Right lobe of liver (tissue), 6 donors: ENCODE results near the gene PLXNA4. TPM values are rescaled to one million over a fixed set of nuclear protein-coding genes. Genes with fewer than 3 reads are reported as not detected.

Source experiments
- ATAC-seq, 4 donors: fragments of 200-7000 bp; cut with Tn5 transposase; one replicate each; pipeline ENCODE4 v1.9.1; 2020; ENCODE audit warnings: mild to moderate bottlenecking in 4 of 4, moderate library complexity in 4 of 4
- DNase-seq, 3 donors: peaks; one replicate each; pipeline ENCODE4 v3.0.0-alpha.2; 2020
- H3K27ac ChIP-seq, 3 donors: fragments of 200-600 bp; one replicate each; pipeline ENCODE4 v1.8.0; 2022
- H3K27me3 ChIP-seq, 2 donors: fragments of 200-600 bp; one replicate each; pipeline ENCODE4 v1.8.0; 2022
- H3K36me3 ChIP-seq, 4 donors: fragments of 200-600 bp; sonication (generic) in 1 of 4; one replicate each; pipeline versions ENCODE4 v1.5.1 to v1.8.0; 2017 to 2022; ENCODE audit warnings: control low read depth in 1 of 4
- H3K4me1 ChIP-seq, 4 donors: fragments of 200-600 bp; sonication (generic) in 1 of 4; one replicate each; pipeline versions ENCODE4 v1.5.1 to v1.8.0; 2017 to 2022; ENCODE audit warnings: control low read depth in 1 of 4
- H3K4me3 ChIP-seq, 3 donors: fragments of 200-600 bp; one replicate each; pipeline ENCODE4 v1.8.0; 2022
- H3K9me3 ChIP-seq, 4 donors: fragments of 200-600 bp; sonication (generic) in 1 of 4; one replicate each; pipeline versions ENCODE4 v1.5.1 to v1.8.0; 2017 to 2022; ENCODE audit warnings: control low read depth in 1 of 4
- POLR2A ChIP-seq: fragments of 450-650 bp; IDR thresholded peaks from one replicate; pipeline ENCODE4 v1.6.1; 2017; ENCODE audit warnings: antibody characterized with exemption, mild to moderate bottlenecking
- WGBS: methylation state at CpG from one replicate; pipeline ENCODE4 v1.1.6; 2018; ENCODE audit warnings: low coverage, low lambda C conversion rate; ENCODE audit not compliant: insufficient coverage; ENCODE audit errors: missing lambda C conversion rate; 5-methylcytosine and 5-hydroxymethylcytosine counted together
- intact Hi-C, 2 donors: fragments of 100-400 bp; cut with DNase I; formaldehyde crosslinking; loops; one replicate each; pipeline versions ENCODE4 v1.11.2 to v1.14.1; 2022
- total RNA-seq, 6 experiments: library from RNA; depleted of rRNA in 2 of 6; stranded (reverse); fragments of >200 nt in 2 of 6; fragmentation: NEBNext Ultra II Directional in 3 of 6; extraction: Animal tissue kit (Norgen Biotek cat#: 25700) in 3 of 6; gene quantifications; one replicate each; pipeline versions ENCODE4 v1.1.0 to v1.2.4, GENCODE V29; 2016 to 2023
- TF ChIP-seq, protein P1 (sequence below), 4 donors: fragments of 200-600 bp in 3 of 4; fragments of 450-650 bp in 1 of 4; IDR thresholded peaks; one replicate each; pipeline versions ENCODE4 v1.5.1 to v1.8.0; 2016 to 2022; ENCODE audit warnings: antibody characterized with exemption in 4 of 4, mild to moderate bottlenecking in 2 of 4
- donor health status: DM: no; HTN: yes; CAD: no.
- donor health status: DM: no; HTN: no; CAD: no.
- donor health status: DM: no; HTN: no; CAD: no.
- donor health status: DM: no; HTN: yes; CAD: no.
- donor health status: DM: no; HTN: yes; CAD: no.

The PLXNA4 gene
- total RNA-seq, 6 experiments from 2014 or later = 0.17 to 0.90 (median 0.30) TPM

DNA sequence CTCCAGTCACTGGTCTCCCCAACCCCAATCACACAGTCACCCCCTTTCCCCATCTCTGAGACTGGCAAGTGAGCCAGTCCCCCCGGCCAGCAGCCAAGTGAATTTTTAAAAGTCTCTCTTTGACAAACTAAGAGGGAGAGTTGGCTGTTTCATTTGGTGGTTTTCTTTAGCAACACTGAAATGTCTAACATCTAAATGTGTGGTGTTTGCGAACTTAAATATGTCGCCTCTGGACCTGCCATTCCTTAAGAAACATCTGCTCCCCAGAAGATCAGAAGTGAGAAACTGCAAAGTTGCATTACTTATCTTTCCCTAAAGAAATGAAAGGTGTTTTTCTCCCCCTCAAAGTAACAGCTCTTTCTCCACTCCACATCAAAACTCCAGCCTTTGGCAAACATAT is 34.7 kb upstream of the PLXNA4 start:
- WGBS = 71% methylated on average over 3 of the region's 3 CpGs
- no peaks in the 10 kb centered on the region for H3K27me3 ChIP-seq
- TF ChIP-seq, protein P1, sequence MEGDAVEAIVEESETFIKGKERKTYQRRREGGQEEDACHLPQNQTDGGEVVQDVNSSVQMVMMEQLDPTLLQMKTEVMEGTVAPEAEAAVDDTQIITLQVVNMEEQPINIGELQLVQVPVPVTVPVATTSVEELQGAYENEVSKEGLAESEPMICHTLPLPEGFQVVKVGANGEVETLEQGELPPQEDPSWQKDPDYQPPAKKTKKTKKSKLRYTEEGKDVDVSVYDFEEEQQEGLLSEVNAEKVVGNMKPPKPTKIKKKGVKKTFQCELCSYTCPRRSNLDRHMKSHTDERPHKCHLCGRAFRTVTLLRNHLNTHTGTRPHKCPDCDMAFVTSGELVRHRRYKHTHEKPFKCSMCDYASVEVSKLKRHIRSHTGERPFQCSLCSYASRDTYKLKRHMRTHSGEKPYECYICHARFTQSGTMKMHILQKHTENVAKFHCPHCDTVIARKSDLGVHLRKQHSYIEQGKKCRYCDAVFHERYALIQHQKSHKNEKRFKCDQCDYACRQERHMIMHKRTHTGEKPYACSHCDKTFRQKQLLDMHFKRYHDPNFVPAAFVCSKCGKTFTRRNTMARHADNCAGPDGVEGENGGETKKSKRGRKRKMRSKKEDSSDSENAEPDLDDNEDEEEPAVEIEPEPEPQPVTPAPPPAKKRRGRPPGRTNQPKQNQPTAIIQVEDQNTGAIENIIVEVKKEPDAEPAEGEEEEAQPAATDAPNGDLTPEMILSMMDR (IDR thresholded peaks at IDR 0.05) = no peak
- no peak for TF ChIP-seq POLR2A
- no peak overlapping the region for H3K27ac ChIP-seq
- no peaks in the 10 kb centered on the region for H3K36me3 ChIP-seq
- H3K9me3 ChIP-seq = no peaks in the 10 kb centered on the region
- ATAC-seq (no peak), DNase-seq (no peak)
- intact Hi-C loops = no loop called here
- H3K4me3 ChIP-seq = no peak overlapping the region
- no peaks in the 10 kb centered on the region for H3K4me1 ChIP-seq

DNA sequence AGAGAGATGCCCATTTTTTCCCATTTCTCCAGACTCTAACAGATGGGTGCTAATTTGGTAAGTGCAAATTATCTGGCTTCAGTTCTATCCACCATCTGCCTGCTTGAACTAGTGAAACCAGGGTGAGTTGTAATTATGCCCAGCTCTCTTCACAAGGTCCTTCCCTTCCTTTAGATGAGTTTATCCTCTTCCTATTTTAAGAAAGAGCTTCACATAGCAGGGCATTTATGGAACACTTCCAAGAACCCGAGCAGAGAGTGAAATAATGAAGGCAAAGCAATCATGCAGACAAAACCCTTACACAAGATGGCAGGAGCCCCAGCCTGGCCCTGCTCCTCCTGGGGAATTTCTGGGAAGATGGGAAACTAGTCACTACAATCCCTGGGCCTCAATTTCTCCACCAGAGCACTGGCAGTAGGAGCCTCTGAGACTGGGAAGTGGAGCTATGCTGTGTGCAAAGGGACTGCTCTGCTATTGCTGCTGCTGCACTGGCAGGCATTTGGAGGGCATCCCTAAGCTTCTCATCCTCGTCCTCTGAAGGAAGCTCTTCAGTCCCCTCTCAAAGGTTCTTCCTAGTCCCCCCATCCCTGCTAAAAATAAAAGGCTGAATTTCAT is 33.7 kb upstream of the PLXNA4 start:
- ATAC-seq (no peak), DNase-seq (no peak)
- no peak overlapping the region for H3K27ac ChIP-seq
- TF ChIP-seq, protein P1 (IDR thresholded peaks at IDR 0.05) = no peak
- TF ChIP-seq POLR2A = no peak
- WGBS = 19% methylated on average over 2 of the region's 2 CpGs
- H3K4me3 ChIP-seq = no peak overlapping the region
- no peaks in the 10 kb centered on the region for H3K27me3 ChIP-seq
- H3K36me3 ChIP-seq = no peaks in the 10 kb centered on the region
- no peaks in the 10 kb centered on the region for H3K4me1 ChIP-seq
- no peaks in the 10 kb centered on the region for H3K9me3 ChIP-seq
- intact Hi-C loops = no loop called here

DNA sequence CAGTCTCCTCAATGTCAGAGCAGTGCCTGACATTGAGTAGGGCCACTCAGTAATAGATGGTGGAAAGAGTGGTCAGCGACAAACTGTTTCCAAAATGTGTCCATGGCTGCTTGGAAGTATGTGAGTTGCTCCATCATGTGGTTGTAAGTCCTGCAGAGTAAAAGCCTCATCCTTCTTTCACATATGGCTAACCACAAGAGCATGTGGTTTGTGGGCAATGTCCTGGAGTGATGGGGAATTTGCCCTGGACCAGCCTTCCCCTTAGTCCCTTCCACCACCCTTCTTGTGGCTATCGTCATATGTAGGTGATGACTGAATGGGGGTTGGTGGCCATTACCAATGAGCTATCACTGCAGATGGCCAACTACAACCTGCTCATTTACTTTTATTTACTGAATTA is 33.0 kb upstream of the PLXNA4 start:
- DNase-seq = no peak
- Histone ChIP-seq H3K27ac (no peak overlapping the region), H3K27me3 (no peaks in the 10 kb centered on the region), H3K9me3 (no peaks in the 10 kb centered on the region), H3K36me3 (no peaks in the 10 kb centered on the region), H3K4me1 (no peaks in the 10 kb centered on the region), H3K4me3 (no peak overlapping the region)
- TF ChIP-seq, protein P1 (IDR thresholded peaks at IDR 0.05) = no peak
- no peak for TF ChIP-seq POLR2A
- no CpG with 5 or more reads among the region's 2 CpGs for WGBS
- intact Hi-C loops = no loop called here
- ATAC-seq = no peak

DNA sequence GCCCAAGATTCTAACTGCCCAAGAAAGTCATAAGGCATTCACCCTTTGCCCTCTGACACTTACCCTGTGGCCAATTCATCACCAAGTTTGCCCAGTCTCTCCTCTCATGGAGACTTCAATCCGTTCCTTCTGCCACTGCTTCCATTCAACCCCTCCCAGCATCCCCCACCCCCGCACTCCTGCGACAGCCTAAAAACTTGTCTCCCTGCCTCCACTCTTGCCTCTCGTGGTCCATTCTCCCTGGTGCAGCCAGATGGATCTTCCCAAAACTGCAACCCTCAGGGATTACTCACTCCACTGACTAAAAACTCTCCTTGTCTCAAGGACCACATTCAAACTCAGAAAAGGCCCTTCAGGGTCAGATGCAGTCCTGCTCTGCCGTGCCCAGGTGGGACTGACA is 32.3 kb upstream of the PLXNA4 start:
- WGBS = 51% methylated on average over 5 of the region's 5 CpGs
- no peak for ATAC-seq
- Histone ChIP-seq H3K9me3 (no peaks in the 10 kb centered on the region), H3K27me3 (no peaks in the 10 kb centered on the region), H3K27ac (no peak overlapping the region), H3K4me1 (no peaks in the 10 kb centered on the region), H3K4me3 (no peak overlapping the region), H3K36me3 (no peaks in the 10 kb centered on the region)
- no peak for DNase-seq
- intact Hi-C loops = no loop called here
- TF ChIP-seq, protein P1 (IDR thresholded peaks at IDR 0.05) = no peak
- TF ChIP-seq POLR2A = no peak

DNA sequence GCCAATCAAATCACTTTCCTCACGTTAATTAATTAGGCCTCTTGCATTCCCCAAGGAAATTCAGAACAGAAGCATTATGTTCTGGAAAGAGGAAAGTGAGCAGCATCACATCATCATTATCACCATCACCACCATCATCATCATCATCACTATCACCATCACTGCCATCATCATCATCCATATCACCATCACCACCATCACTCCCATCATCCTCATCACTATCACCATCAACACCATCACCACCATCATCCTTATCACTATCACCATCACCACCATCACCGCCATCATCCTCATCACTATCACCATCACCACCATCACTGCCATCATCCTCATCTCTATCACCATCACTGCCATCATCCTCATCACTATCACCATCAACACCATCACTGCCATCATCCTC is 31.4 kb upstream of the PLXNA4 start:
- intact Hi-C loops = no loop called here
- Histone ChIP-seq H3K27ac (no peak overlapping the region), H3K4me3 (no peak overlapping the region), H3K9me3 (no peaks in the 10 kb centered on the region), H3K27me3 (no peaks in the 10 kb centered on the region), H3K36me3 (no peaks in the 10 kb centered on the region), H3K4me1 (no peaks in the 10 kb centered on the region)
- ATAC-seq (no peak), DNase-seq (no peak)
- TF ChIP-seq POLR2A = no peak
- TF ChIP-seq, protein P1 (IDR thresholded peaks at IDR 0.05) = no peak
- WGBS = 37% methylated on average over 2 of the region's 2 CpGs
